H9 (cell line): Measurements from ENCODE around the gene LUZP1. TPM values are rescaled to one million over a fixed set of nuclear protein-coding genes. Genes with fewer than 3 reads are reported as not detected.

ENCODE experiments used
- DNase-seq: peaks from one replicate; pipeline ENCODE4 v3.0.0-alpha.2; 2017
- H2AFZ ChIP-seq: one replicate; pipeline ENCODE4 v1.6.1; 2013; ENCODE audit warnings: mild to moderate bottlenecking, low read length, control low read depth, moderate library complexity
- H2AK5ac ChIP-seq: 2 replicates; pipeline ENCODE4 v1.6.1; 2013; ENCODE audit warnings: low read length, control low read depth, mixed read lengths; ENCODE audit not compliant: insufficient read length
- H2BK120ac ChIP-seq: one replicate; pipeline ENCODE4 v1.6.1; 2013; ENCODE audit warnings: low read depth, mild to moderate bottlenecking, low read length, control low read depth, inconsistent platforms; ENCODE audit not compliant: poor library complexity, severe bottlenecking
- H2BK12ac ChIP-seq: 2 replicates; pipeline ENCODE4 v1.6.1; 2013; ENCODE audit warnings: low read length, control low read depth, mixed read lengths, low read depth; ENCODE audit not compliant: insufficient read length
- H2BK15ac ChIP-seq: 2 replicates; pipeline ENCODE4 v1.6.1; 2013; ENCODE audit warnings: low read depth, low read length, control low read depth
- H2BK20ac ChIP-seq: one replicate; pipeline ENCODE4 v1.6.1; 2013; ENCODE audit warnings: low read depth, mild to moderate bottlenecking, low read length, control low read depth, inconsistent platforms; ENCODE audit not compliant: poor library complexity, severe bottlenecking
- H2BK5ac ChIP-seq: 2 replicates; pipeline ENCODE4 v1.6.1; 2013; ENCODE audit warnings: low read length, control low read depth, mixed read lengths; ENCODE audit not compliant: insufficient read length
- H3K14ac ChIP-seq: 2 replicates; pipeline ENCODE4 v1.6.1; 2013; ENCODE audit warnings: low read length, control low read depth; ENCODE audit not compliant: insufficient read depth
- H3K18ac ChIP-seq: 2 replicates; pipeline ENCODE4 v1.6.1; 2013; ENCODE audit warnings: low read depth, mild to moderate bottlenecking, mixed read lengths, low read length, control low read depth; ENCODE audit not compliant: insufficient read length
- H3K23ac ChIP-seq: 2 replicates; pipeline ENCODE4 v1.6.1; 2013; ENCODE audit warnings: low read length, control low read depth, mixed read lengths, low read depth; ENCODE audit not compliant: insufficient read length
- H3K23me2 ChIP-seq: 2 replicates; pipeline ENCODE4 v1.6.1; 2013; ENCODE audit warnings: low read depth, mild to moderate bottlenecking, mixed read lengths, low read length, control low read depth; ENCODE audit not compliant: insufficient read length, poor library complexity, severe bottlenecking
- H3K27ac ChIP-seq: 2 replicates; pipeline ENCODE4 v1.5.1; 2013; ENCODE audit warnings: low read length, control low read depth, mixed read lengths, low read depth; ENCODE audit not compliant: insufficient read length
- H3K27me3 ChIP-seq: 2 replicates; pipeline ENCODE4 v1.6.1; 2013; ENCODE audit warnings: low read length, control low read depth, inconsistent platforms; ENCODE audit not compliant: insufficient read depth
- H3K4ac ChIP-seq: 2 replicates; pipeline ENCODE4 v1.6.1; 2013; ENCODE audit warnings: low read depth, mild to moderate bottlenecking, control low read depth, inconsistent platforms, low read length, moderate library complexity
- H3K4me1 ChIP-seq: 2 replicates; pipeline ENCODE4 v1.6.1; 2013; ENCODE audit warnings: low read length, control low read depth, inconsistent platforms; ENCODE audit not compliant: insufficient read depth
- H3K4me2 ChIP-seq: 2 replicates; pipeline ENCODE4 v1.6.1; 2013; ENCODE audit warnings: low read length, control low read depth, mixed read lengths; ENCODE audit not compliant: insufficient read length, insufficient read depth
- H3K56ac ChIP-seq: 2 replicates; pipeline ENCODE4 v1.6.1; 2013; ENCODE audit warnings: low read depth, mild to moderate bottlenecking, mixed read lengths, low read length, control low read depth; ENCODE audit not compliant: insufficient read length
- H3K79me1 ChIP-seq: 2 replicates; pipeline ENCODE4 v1.6.1; 2013; ENCODE audit warnings: low read depth, mild to moderate bottlenecking, moderate library complexity, low read length, control low read depth, inconsistent platforms; ENCODE audit not compliant: insufficient read depth, poor library complexity, severe bottlenecking
- H3K79me2 ChIP-seq: 2 replicates; pipeline ENCODE4 v1.6.1; 2013; ENCODE audit warnings: low read length, control low read depth, inconsistent platforms; ENCODE audit not compliant: insufficient read depth
- H3K9ac ChIP-seq: 2 replicates; pipeline ENCODE4 v1.6.1; 2013; ENCODE audit warnings: low read length, control low read depth, mixed read lengths; ENCODE audit not compliant: insufficient read length; ENCODE audit errors: extremely low read depth
- H3K9me3 ChIP-seq: one replicate; pipeline ENCODE4 v1.6.1; 2013; ENCODE audit warnings: low read depth, low read length, inconsistent platforms; ENCODE audit not compliant: control insufficient read depth
- H3T11ph ChIP-seq: one replicate; pipeline ENCODE4 v1.6.1; 2013; ENCODE audit warnings: mild to moderate bottlenecking, low read length, control low read depth, inconsistent platforms
- H4K20me1 ChIP-seq: one replicate; pipeline ENCODE4 v1.6.1; 2013; ENCODE audit not compliant: control insufficient read depth, insufficient read length, insufficient read depth
- H4K5ac ChIP-seq: 2 replicates; pipeline ENCODE4 v1.6.1; 2013; ENCODE audit warnings: low read depth, mild to moderate bottlenecking, mixed read lengths, low read length, control low read depth; ENCODE audit not compliant: insufficient read length
- H4K8ac ChIP-seq: replicated peaks from 2 replicates; pipeline ENCODE4 v1.6.1; 2013; ENCODE audit warnings: low read length, control low read depth, mixed read lengths, low read depth; ENCODE audit not compliant: insufficient read length
- H4K91ac ChIP-seq: 2 replicates; pipeline ENCODE4 v1.6.1; 2013; ENCODE audit warnings: low read depth, mild to moderate bottlenecking, moderate library complexity, mixed read lengths, low read length, control low read depth; ENCODE audit not compliant: insufficient read length
- H3K27ac Mint-ChIP-seq, 3 experiments: 2 replicates in 2 of 3; 3 replicates in 1 of 3; pipeline ENCODE4 v1.8.0; 2020 to 2021; ENCODE audit warnings: mixed read lengths in 3 of 3, mild to moderate bottlenecking in 1 of 3, moderate library complexity in 1 of 3
- H3K27me3 Mint-ChIP-seq: 2 replicates; pipeline ENCODE4 v1.8.0; 2021; ENCODE audit warnings: low read depth, mild to moderate bottlenecking, moderate library complexity, mixed read lengths
- H3K36me3 Mint-ChIP-seq, 3 experiments: 2 replicates in 2 of 3; 3 replicates in 1 of 3; pipeline ENCODE4 v1.8.0; 2020 to 2021; ENCODE audit warnings: low read depth in 3 of 3, mixed read lengths in 3 of 3; ENCODE audit not compliant: insufficient read depth in 1 of 3
- H3K4me1 Mint-ChIP-seq, 2 experiments: 2 replicates each; pipeline ENCODE4 v1.8.0; 2020; ENCODE audit warnings: mixed read lengths in 2 of 2
- H3K4me3 Mint-ChIP-seq, 2 experiments: 2 replicates in 1 of 2; 3 replicates in 1 of 2; pipeline ENCODE4 v1.8.0; 2020 to 2021; ENCODE audit warnings: mild to moderate bottlenecking in 2 of 2, mixed read lengths in 2 of 2, moderate library complexity in 1 of 2
- H3K9me3 Mint-ChIP-seq, 2 experiments: 2 replicates in 1 of 2; 3 replicates in 1 of 2; pipeline ENCODE4 v1.8.0; 2020; ENCODE audit warnings: mild to moderate bottlenecking in 2 of 2, mixed read lengths in 2 of 2, moderate library complexity in 1 of 2
- whole genome bisulfite sequencing: extraction: QIAGEN DNeasy Blood & Tissue Kit; methylation state at CpG from one replicate; pipeline ENCODE4 v1.1.7; 2013; ENCODE audit warnings: missing lambda C conversion rate, low lambda C conversion rate, mixed read lengths; ENCODE audit not compliant: insufficient read length; ENCODE audit errors: extremely low coverage; 5-methylcytosine and 5-hydroxymethylcytosine counted together
- total RNA-seq: library from RNA; stranded (reverse); gene quantifications from 2 replicates; pipeline ENCODE4 v1.2.1, GENCODE V29; 2021
- TF ChIP-seq, protein P1 (sequence below): fragments of 200-600 bp; sonication (generic); conservative IDR thresholded peaks from 3 replicates; pipeline ENCODE4 v1.8.0; 2021; ENCODE audit warnings: antibody characterized with exemption, mild to moderate bottlenecking

LUZP1 gene
- total RNA-seq, 1 experiment from 2014 or later = 48.2 TPM

- H3K27me3 Mint-ChIP-seq = no peaks in the 10 kb centered on the region
- WGBS = no CpG with 5 or more reads among the region's 4 CpGs
- Histone ChIP-seq H3K9ac (no peak overlapping the region), H2BK5ac (no peak overlapping the region), H3T11ph (no peak overlapping the region), H4K5ac (no peak overlapping the region), H3K14ac (no peak overlapping the region), H4K8ac (no peak overlapping the region), H2BK20ac (no peak overlapping the region), H2BK15ac (no peak overlapping the region), H3K4ac (no peak overlapping the region), H3K56ac (no peak overlapping the region), H3K4me2 (no peak overlapping the region), H3K18ac (no peak overlapping the region), H3K23me2 (no peaks in the 10 kb centered on the region), H4K91ac (no peak overlapping the region), H3K79me2 (no peaks in the 10 kb centered on the region), H3K9me3 (no peaks in the 10 kb centered on the region), H2BK120ac (no peak overlapping the region), H2AK5ac (no peak overlapping the region), H3K27ac (no peak overlapping the region), H3K23ac (no peak overlapping the region), H2BK12ac (no peak overlapping the region), H3K4me1 (no peaks in the 10 kb centered on the region), H2AFZ (no peak overlapping the region), H3K27me3 (no peaks in the 10 kb centered on the region), H4K20me1 (no peaks in the 10 kb centered on the region), H3K79me1 (no peaks in the 10 kb centered on the region)
- peak overlapping the region in 1 of 3 experiments; percentile 51; a peak in 1 of 7 replicates for H3K27ac Mint-ChIP-seq
- H3K9me3 Mint-ChIP-seq = no peaks in the 10 kb centered on the region
- peaks cover 53 to 94% (median 83%) of the 10 kb centered on the region in 3 experiments; a peak in 6 of 7 replicates for H3K36me3 Mint-ChIP-seq
- no peak for DNase-seq
- TF ChIP-seq, protein P1, sequence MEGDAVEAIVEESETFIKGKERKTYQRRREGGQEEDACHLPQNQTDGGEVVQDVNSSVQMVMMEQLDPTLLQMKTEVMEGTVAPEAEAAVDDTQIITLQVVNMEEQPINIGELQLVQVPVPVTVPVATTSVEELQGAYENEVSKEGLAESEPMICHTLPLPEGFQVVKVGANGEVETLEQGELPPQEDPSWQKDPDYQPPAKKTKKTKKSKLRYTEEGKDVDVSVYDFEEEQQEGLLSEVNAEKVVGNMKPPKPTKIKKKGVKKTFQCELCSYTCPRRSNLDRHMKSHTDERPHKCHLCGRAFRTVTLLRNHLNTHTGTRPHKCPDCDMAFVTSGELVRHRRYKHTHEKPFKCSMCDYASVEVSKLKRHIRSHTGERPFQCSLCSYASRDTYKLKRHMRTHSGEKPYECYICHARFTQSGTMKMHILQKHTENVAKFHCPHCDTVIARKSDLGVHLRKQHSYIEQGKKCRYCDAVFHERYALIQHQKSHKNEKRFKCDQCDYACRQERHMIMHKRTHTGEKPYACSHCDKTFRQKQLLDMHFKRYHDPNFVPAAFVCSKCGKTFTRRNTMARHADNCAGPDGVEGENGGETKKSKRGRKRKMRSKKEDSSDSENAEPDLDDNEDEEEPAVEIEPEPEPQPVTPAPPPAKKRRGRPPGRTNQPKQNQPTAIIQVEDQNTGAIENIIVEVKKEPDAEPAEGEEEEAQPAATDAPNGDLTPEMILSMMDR = no peak
- H3K4me3 Mint-ChIP-seq = no peak overlapping the region
- no peaks in the 10 kb centered on the region for H3K4me1 Mint-ChIP-seq
These were observed 99.0 kb downstream of the LUZP1 start for GRCh38 chr1:23069675-23070074.
